DMS53 treated with DMSO at 0.1 percent for 48 hours (cell line): Measurements from ENCODE around the gene VSIG1.
A peak's percentile ranks its signal among the peaks of the same experiment; 100 is the strongest.

ENCODE experiments used
- DNase-seq: peaks from one replicate; lab custom pipeline; 2025; ENCODE audit not compliant: unreplicated experiment; lab: John Stamatoyannopoulos, UW

The VSIG1 gene

GRCh38 chrX:108064001-108064400, 19.1 kb downstream of the VSIG1 start:
- DNase-seq = no peak

- no peak for DNase-seq
These were observed 19.7 kb downstream of the VSIG1 start for GRCh38 chrX:108064613-108065012.

DNA sequence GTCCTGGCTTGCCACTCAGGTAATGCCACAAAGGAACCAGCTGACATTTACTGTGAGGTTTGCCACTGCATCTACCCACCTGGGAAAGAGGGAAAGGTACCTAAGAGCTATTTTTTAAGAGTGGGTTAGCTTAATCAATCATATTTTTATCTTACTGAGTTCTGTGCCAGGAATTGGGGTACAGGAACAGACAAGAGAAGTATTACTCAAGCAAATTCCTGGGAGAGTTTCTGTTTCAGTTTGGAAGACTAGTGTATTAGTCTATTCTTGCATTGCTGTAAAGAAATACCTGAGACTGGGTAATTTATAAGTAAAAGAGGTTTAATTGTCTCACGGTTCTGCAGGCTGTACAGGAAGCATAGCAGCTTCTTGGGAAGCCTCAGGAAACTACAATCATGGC, 23.3 kb downstream of the VSIG1 start:
- no peak for DNase-seq

DNA sequence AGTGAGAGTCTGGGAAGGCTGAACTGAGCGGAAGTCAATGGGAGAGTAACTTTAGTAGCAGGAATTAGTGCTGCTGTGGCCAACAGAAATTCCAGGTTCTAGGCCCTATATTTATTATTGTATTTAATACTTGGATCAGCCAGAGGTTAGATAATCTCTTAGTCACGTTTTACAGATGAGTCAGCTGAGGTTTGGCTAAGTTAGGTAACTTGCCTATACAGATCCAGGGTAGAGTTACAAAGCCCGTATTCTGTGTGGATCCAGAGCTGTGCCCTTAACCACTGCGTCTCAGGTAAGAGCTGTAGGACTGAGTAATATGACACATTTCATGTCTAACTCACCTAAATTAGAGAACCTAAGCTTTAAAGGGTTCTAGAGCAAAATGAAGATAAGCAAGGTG, 26.0 kb downstream of the VSIG1 start:
- peak; percentile 2 for DNase-seq

- no peak for DNase-seq
These were observed 26.7 kb downstream of the VSIG1 start for GRCh38 chrX:108071578-108071977.

GRCh38 chrX:108072746-108073145, 27.9 kb downstream of the VSIG1 start:
- DNase-seq = no peak

- no peak for DNase-seq
These were observed 36.2 kb downstream of the VSIG1 start for GRCh38 chrX:108081110-108081509.

DNA sequence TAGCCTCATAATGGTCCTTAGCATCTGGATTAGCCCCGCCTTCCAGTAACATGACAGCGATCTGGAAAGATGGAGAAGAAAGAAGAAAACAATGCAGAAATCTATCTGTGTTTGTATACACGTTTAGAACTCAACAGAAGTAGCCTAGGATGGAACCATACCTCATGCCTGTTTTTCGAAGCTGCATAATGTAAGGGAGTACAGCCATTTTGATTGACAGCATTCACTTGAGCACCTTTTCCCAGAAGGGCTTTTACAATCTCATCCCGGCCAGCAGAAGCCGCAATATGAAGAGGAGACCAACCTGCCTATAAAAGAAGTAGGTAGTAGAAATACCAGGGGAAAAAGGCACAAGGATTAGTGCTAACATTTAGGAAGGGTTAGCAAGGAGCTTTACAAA, 42.9 kb downstream of the VSIG1 start:
- no peak for DNase-seq

DNA sequence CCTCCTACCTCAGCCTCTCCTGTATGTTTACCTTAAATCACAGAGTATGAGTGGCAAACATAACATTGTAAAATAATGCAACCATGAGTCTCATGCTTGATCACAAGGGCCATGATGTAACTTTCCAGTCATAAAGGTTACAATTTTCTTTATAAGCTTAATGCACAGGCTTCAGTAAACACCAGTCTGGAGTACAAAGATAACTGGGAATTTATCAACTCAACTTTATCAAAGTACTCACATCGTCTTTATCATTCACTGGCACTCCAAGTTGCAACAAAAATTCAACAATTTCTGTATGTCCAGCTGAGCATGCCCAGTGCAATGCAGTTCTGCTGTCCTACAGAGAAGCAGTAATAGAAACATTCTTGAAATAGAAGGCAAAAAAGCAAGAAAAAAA, 43.6 kb downstream of the VSIG1 start:
- no peak for DNase-seq

DNA sequence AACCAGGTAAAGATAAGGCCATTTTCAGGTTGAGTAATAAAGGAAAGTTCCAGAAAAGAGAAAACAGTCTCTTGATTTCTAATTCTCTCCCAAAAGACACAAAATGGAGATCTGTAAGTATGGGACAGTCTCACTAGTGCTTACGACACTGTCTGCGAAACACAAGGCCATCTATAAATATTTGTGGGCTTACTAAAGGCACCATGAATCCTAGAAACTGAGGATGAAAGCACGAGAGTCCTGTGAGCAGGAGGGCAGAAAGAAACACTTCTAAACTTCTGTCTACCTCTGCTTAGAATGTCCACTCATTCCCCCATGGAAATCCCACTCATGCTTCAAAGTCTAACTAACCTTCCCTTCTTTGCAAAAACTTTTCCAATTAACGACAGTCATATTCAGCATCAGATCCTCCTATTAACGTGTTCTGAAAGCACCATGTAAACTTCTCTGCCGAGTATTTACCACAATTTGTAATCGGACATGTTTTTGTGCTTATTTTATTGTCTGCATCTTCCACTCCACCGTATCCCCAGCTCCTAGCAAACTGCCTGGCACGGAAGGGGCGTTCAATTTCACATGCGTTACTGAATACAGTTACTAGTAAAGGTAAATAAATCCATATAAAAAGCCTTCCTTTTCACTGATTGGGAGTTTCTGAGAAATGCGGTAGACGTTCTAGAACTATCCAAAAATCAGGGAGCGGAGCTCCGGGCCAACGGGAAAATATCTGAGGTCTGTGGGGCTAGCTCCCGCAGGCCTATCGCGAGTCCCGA, 45.8 kb downstream of the VSIG1 start:
- peak; percentile 16 for DNase-seq

- DNase-seq = peak; percentile 92
These were observed 46.5 kb downstream of the VSIG1 start, which contains the start of the genes ATG4A and PSMD10 for GRCh38 chrX:108091264-108091877. Gene ATG4A, plus strand, starts transcription at chrX:108091778. Its CDS starts 49 bp downstream, at chrX:108091827. Gene PSMD10, minus strand, starts transcription at chrX:108091542. Its CDS starts 22 bp downstream, at chrX:108091520.

DNA sequence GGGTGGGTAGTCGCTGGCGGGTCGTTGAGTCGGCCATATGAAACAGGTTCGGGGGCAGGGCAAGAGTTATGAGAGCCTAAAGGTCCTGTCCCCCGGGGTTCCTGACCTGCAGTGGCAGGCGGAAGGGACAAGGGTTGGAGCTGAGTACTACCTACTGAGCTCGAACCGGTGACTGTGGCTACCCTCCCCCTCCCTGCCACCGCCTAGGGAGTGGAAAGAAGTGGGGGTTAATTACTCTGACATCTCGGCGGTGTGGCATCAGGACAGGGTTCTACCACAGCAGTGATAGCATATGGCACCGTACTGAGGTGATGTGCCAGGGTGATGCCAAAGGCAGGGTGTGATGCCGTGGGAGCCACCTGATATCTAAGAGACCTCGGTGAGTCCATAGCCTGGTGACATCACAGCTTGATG, 47.0 kb downstream of the VSIG1 start:
- DNase-seq = peak; percentile 39

- no peak for DNase-seq
These were observed 52.5 kb downstream of the VSIG1 start for GRCh38 chrX:108097380-108097779.

DNA sequence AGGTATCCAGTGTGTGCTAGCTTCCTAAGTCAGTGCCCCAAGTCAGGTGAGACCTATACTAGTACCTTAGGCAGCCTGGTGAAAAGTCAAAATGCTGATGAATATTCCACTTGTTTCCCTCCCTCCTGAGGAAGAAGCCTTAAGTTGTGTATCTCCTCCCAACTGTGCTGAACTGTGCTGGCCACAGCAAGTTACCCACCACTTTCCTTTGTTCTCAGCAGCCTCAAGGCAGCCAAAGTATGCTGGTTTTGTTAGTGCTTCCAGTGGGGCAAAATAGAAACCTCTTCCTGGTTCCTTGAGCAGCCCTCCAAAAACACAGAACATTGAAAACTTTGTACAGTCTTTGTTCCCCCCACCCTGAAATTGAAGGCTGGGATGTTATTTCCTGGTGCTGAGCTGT, 60.6 kb downstream of the VSIG1 start:
- no peak for DNase-seq

DNA sequence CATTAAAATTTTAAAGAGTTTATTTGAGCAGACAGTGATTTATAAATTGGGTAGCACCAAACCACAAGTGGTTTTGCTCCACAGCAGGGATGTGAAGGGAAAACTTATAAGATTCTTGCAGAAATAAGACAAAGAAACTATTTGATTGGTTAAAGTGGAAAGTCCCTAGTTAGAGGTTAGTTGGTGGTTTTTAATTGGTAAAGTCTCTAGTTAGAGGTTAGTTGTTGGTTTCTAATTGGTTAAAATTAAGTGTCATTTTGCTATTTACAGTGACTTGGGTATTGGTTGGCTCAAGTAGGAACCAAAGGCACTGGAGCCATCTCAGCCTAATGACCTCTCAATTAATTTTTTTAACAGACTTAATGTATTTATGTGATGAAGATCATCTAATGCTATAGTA, 69.7 kb downstream of the VSIG1 start:
- DNase-seq = no peak

- DNase-seq = no peak
These were observed 73.1 kb downstream of the VSIG1 start for GRCh38 chrX:108117988-108118387.

GRCh38 chrX:108121291-108121690, 76.4 kb downstream of the VSIG1 start:
- no peak for DNase-seq

DNA sequence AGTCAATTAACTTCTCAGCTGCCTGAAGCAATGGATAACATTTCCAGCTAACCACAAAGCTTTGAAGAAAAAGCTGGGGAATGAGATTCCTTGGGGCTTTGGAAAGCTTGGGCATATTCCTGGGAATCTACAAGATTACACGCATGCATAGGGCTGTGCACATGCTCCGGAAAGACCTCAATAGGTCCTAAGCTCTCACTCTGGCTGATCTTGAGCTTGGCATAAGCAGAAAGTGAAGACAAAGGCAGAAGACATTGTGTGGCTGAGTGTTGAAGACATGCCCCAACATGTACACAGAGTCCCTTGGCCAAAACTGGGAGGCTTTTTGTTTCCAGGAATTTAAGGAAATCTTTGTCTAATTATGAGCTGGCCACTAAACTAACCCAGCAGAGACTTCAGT, 77.9 kb downstream of the VSIG1 start:
- no peak for DNase-seq

DNA sequence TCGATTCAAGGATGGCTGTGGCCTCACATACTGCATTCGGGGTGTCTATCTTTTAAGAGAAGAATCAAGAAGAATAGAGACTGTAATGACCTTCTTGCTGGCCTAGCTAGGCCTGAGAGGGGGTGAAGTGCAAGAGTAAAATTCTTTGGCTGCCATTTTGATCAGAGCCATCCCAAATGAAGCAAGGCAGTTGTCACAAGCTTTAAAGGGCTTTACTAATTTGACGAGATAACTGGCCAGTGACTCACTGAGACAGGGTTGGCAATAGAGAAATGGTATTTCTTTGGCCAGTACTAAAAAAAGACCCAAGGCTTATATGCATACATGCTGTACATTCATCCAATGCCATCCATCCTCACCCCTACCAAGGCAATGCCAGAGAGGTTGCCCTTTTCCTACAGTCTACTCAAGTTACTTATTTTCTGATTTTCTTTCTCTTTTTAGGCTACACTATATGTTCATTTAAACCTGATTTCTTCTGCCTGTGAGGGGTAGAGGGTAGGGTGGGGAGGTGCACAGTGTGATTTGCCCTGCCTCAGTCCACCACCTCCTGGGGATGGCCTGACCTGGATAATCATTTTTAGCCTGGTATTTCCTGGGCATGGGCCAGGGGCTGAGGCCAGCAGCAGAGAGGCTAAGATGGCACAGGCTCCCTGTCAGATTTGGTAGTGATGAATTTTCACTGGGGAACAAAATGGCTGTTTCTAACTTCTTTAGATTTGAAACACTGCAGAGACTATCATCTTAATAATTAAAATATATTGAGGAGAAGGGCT, 78.9 kb downstream of the VSIG1 start:
- no peak for DNase-seq

GRCh38 chrX:108126661-108127060, 81.8 kb downstream of the VSIG1 start:
- no peak for DNase-seq

DNA sequence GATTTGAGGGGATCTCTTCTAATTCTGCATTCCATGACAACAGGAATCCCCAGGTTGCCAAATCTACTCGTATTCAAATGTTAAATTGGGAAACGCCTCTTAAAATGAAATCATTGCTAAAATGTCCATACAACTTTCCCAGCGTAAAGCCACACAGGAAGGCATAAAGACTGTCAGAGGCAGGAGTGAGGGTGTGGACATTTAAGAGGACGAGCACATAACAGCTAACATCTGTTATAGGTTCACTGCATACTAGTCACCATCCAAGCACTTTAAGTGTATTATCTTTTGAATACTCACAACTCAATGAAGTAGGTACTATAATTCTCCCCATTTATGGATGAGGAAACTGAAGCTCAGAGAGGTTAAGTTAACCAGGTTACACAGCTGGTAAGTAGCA, 82.3 kb downstream of the VSIG1 start:
- no peak for DNase-seq
